Pancreas (tissue), 10 donors: ENCODE measurements around the gene ENDOU. TPM values are rescaled to one million over a fixed set of nuclear protein-coding genes. Genes with fewer than 3 reads are reported as not detected.

Experiments
- ATAC-seq, 4 donors: fragments of 200-7000 bp; cut with Tn5 transposase; one replicate each; pipeline versions ENCODE4 v1.8.0 to v1.9.1; 2020; ENCODE audit warnings: mild to moderate bottlenecking in 4 of 4, moderate library complexity in 4 of 4
- DNase-seq, 6 donors: peaks; one replicate each; pipeline ENCODE4 v3.0.0-alpha.2; 2020
- FAIRE-seq: peaks from 2 replicates; lab custom pipeline; 2012; peaks lifted over from hg19 to GRCh38; lab: Jason Lieb, UNC
- H3K27ac ChIP-seq, 4 donors: fragments of 200-600 bp; sonication (generic); 1 replicate in 3 of 4; 2 replicates in 1 of 4; pipeline versions ENCODE4 v1.5.0 to v1.8.0; 2020
- H3K27me3 ChIP-seq, 4 donors: fragments of 200-600 bp; one replicate each; pipeline ENCODE4 v1.8.0; 2021
- H3K36me3 ChIP-seq, 3 donors: fragments of 200-600 bp; sonication (generic) in 1 of 3; one replicate each; pipeline versions ENCODE4 v1.5.0 to v1.8.0; 2020 to 2021
- H3K4me1 ChIP-seq, 3 donors: fragments of 200-600 bp; one replicate each; pipeline ENCODE4 v1.8.0; 2021
- H3K4me3 ChIP-seq, 4 donors: fragments of 200-600 bp; sonication (generic) in 2 of 4; one replicate each; pipeline versions ENCODE4 v1.5.0 to v1.8.0; 2020 to 2021
- H3K9me3 ChIP-seq, 4 donors: fragments of 200-600 bp; one replicate each; pipeline ENCODE4 v1.8.0; 2021
- CTCF ChIP-seq, 4 donors: fragments of 200-600 bp; sonication (generic) in 3 of 4; IDR thresholded peaks; one replicate each; pipeline versions ENCODE4 v1.5.0 to v1.8.0; 2021; ENCODE audit warnings: antibody characterized with exemption in 4 of 4
- WGBS, 2 donors: extraction: QIAGEN DNeasy Blood & Tissue Kit; methylation state at CpG; one replicate each; pipeline ENCODE4 v1.1.7; 2013; 5-methylcytosine and 5-hydroxymethylcytosine counted together
- intact Hi-C, 3 donors: fragments of 100-400 bp; cut with DNase I; formaldehyde crosslinking; loops; one replicate each; pipeline versions ENCODE4 v1.11.1 to v1.14.2; 2022
- polyA plus RNA-seq, 2 donors: library from polyadenylated mRNA; stranded (reverse); fragments of 200-250 nt; gene quantifications; one replicate each; pipeline ENCODE4 v1.2.3, GENCODE V29; 2013
- total RNA-seq, 6 donors: library from RNA; stranded (reverse); fragmentation: NEBNext Ultra II Directional in 4 of 6; extraction: Animal tissue kit (Norgen Biotek cat#: 25700) in 4 of 6; gene quantifications; one replicate each; pipeline versions ENCODE4 v1.2.1 to v1.2.4, GENCODE V29; 2021 to 2023
- donor health status: healthy with polysubstance abuse.
- donor health status: DM: no; HTN: no; CAD: no; lungs with moderate emphysema.
- donor health status: DM: no; HTN: no; CAD: no.
- donor health status: control.
- donor health status: control.
- donor health status: Bipolar disorder and iron deficiency.
- donor health status: DM: yes; HTN: yes; CAD: no.
- donor health status: DM: no; HTN: no; CAD: no.
- donor health status: DM: no; HTN: no; CAD: no.
- donor health status: DM: yes; HTN: yes; CAD: no.

ENDOU gene
- total and polyA plus RNA-seq, 8 donors = 0.11 to 0.23 (median 0.20) TPM; not detected in 5

DNA sequence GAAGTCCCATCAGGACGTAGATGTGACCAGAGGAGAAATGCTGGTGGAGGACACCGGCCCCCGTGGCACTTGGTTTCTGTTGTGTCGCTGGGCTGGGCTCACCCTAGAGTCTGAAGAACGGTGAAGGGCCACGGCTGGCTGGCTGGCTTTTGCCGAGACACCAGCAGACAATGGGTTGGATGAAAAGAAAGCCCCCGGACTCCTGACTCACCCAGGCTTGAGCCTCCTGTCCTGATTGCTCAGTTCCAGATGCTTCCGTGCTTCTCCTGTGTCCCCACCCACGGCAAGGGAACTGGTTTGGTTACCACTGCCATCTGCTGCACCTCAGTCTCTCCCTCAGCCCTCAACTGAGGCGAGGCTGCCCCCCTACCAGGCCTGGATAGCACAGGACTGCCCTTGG, 10.4 kb upstream of the ENDOU start:
- Histone ChIP-seq H3K27ac (no peak overlapping the region), H3K9me3 (no peaks in the 10 kb centered on the region), H3K4me1 (peaks cover 15 to 25% (median 23%) of the 10 kb centered on the region in 3 donors), H3K36me3 (no peaks in the 10 kb centered on the region), H3K4me3 (no peak overlapping the region), H3K27me3 (no peaks in the 10 kb centered on the region)
- DNase-seq = peak in 2 of 6 donors; percentile 22 to 43
- intact Hi-C loops = no loop called here
- WGBS, 2 donors = 90 to 95% methylated on average over 11 of the region's 11 CpGs
- no peak for ATAC-seq
- no peak for TF ChIP-seq CTCF (IDR thresholded peaks at IDR 0.05)
- FAIRE-seq = no peak

GRCh38 chr12:47734725-47735480, 9.6 kb upstream of the ENDOU start:
- intact Hi-C loops = no loop called here
- Histone ChIP-seq H3K27me3 (no peaks in the 10 kb centered on the region), H3K9me3 (no peaks in the 10 kb centered on the region), H3K27ac (no peak overlapping the region), H3K36me3 (no peaks in the 10 kb centered on the region), H3K4me1 (peaks cover 22 to 31% (median 30%) of the 10 kb centered on the region in 3 donors), H3K4me3 (no peak overlapping the region)
- ATAC-seq (no peak), DNase-seq (peak in 1 of 6 donors; percentile 51), FAIRE-seq (no peak)
- WGBS, 2 donors = 87 to 95% methylated on average over 12 of the region's 12 CpGs
- no peak for TF ChIP-seq CTCF (IDR thresholded peaks at IDR 0.05)

DNA sequence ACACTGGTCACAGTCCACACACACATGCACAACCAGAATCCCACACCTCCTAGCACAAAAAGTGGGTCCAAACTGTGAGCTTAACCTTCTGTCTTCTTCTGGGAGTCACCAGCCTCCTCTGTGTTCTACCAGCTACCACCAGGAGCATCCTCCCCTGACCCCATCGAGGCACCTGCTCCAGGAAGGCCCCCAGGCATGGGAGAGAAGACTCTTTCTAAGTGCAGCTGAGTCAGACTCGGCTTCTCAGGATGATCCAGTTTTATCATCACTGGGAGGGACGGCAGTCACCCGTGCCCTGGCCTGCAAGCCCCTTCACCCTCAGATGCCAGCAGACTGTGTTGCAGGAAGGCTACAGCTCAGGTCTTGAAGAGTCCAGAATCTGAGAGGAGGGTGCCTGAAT, 7.9 kb upstream of the ENDOU start:
- Histone ChIP-seq H3K36me3 (no peaks in the 10 kb centered on the region), H3K4me3 (no peak overlapping the region), H3K9me3 (no peaks in the 10 kb centered on the region), H3K27ac (no peak overlapping the region), H3K27me3 (no peaks in the 10 kb centered on the region), H3K4me1 (peaks cover 22 to 36% (median 35%) of the 10 kb centered on the region in 3 donors)
- no peak for TF ChIP-seq CTCF (IDR thresholded peaks at IDR 0.05)
- DNase-seq = peak in 1 of 6 donors; percentile 22
- intact Hi-C loops = no loop called here
- 79 to 90% methylated on average over 4 of the region's 4 CpGs for WGBS, 2 donors
- no peak for FAIRE-seq
- no peak for ATAC-seq

DNA sequence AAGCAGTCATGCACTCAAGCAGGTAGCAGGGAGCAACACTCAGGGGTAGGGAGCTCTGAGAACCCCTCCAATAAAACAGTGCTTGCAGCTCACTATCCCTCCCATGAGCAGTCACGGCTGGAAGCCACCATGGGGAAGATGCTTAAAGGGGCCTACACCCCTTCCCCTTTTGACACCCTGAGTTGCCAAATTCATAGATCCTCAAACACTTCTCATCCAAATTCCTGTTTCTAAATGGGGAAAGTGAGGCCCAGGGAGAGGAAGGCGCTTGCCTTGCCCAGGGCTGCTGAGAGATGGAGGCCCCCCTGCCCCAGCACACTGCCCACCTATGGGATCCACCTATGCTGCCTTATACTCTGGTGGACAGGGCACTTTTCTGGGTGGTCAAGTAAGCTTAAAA, 7.2 kb upstream of the ENDOU start:
- intact Hi-C loops = no loop called here
- no peaks in the 10 kb centered on the region for H3K36me3 ChIP-seq
- FAIRE-seq = no peak

More for the DNA sequence above, 7.2 kb upstream of the ENDOU start:
- WGBS, 2 donors = 79 to 81% methylated on average over 2 of the region's 2 CpGs
- Histone ChIP-seq H3K4me1 (peaks cover 22 to 32% (median 32%) of the 10 kb centered on the region in 3 donors), H3K27me3 (no peaks in the 10 kb centered on the region), H3K4me3 (no peak overlapping the region), H3K9me3 (no peaks in the 10 kb centered on the region), H3K27ac (no peak overlapping the region)
- no peak for TF ChIP-seq CTCF (IDR thresholded peaks at IDR 0.05)
- ATAC-seq (no peak), DNase-seq (peak in 1 of 6 donors; percentile 12)
